ENCODE data around the gene DDA1. TPM values are rescaled to one million over a fixed set of nuclear protein-coding genes. Genes with fewer than 3 reads are reported as not detected.

The DDA1 gene
- total and polyA plus RNA-seq, 7 experiments from 2014 or later: 19.7 to 41.9 (median 37.2) TPM

DNA sequence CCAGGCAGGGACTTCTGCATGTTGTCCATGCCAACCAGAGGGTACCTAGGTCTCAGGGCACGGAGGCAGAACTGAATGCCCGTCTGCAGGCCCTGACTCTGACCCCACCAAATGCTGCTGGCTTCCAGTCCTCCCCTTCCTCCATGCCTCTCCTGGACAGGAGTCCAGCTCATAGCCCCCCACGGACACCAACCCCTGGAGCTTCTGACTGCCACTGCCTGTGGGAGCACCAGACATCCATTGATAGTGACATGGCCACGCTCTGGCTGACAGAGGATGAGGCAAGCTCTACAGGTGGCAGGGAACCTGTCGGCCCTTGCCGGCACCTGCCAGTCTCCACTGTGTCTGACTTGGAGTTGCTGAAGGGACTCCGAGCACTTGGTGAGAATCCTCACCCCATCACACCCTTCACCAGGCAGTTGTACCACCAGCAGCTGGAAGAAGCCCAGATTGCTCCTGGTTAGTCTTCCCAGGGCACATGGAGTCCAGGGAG, 25.8 kb upstream of the DDA1 start:
- POLR2A ChIA-PET: interaction anchor here (0.7 to 1.3 kb wide), 3 partner anchors 19 to 50 kb away, joined by 3 to 4 read pairs (median 3); partner anchors contain the start of gene USHBP1
- peak overlapping the region in 1 of 9 donors; percentile 56 for H3K27ac Mint-ChIP-seq
- no peaks in the 10 kb centered on the region for H3K9me3 Mint-ChIP-seq
- Histone ChIP-seq H3K4me1 (ENCODE audit: control insufficient read depth in 2 of 2, insufficient read depth in 2 of 2, low read length in 2 of 2) (peaks cover 0 to 8% of the 10 kb centered on the region in 2 donors), H3K36me3 (ENCODE audit: control insufficient read depth in 2 of 3, insufficient read depth in 3 of 3, low read length in 3 of 3) (peaks cover 0 to 13% (median 0%) of the 10 kb centered on the region in 3 experiments), H3K27me3 (ENCODE audit: control insufficient read depth in 2 of 2, insufficient read depth in 2 of 2, low read length in 2 of 2) (no peaks in the 10 kb centered on the region), H3K4me3 (ENCODE audit: low read length) (no peak overlapping the region), H3K27ac (ENCODE audit: low read depth, low read length) (no peak overlapping the region), H3K9me3 (ENCODE audit: control insufficient read depth in 2 of 3, low read length in 3 of 3) (no peaks in the 10 kb centered on the region)
- DNase-seq (no peak), ATAC-seq (no peak)
- H3K4me1 Mint-ChIP-seq: peaks cover 0 to 9% (median 3%) of the 10 kb centered on the region in 7 donors
- peaks cover 0 to 4% (median 0%) of the 10 kb centered on the region in 5 donors for H3K36me3 Mint-ChIP-seq
- intact Hi-C loops (cut with micrococcal nuclease): loop anchor here (2.0 to 5.0 kb wide), 6 partner anchors 49 to 566 kb away; partner anchors contain the start of genes HAUS8 (in 1 of the 2), MYO9B (in 1 of the 2) and NWD1 (in 1 of the 2)
- CTCF ChIA-PET: interaction anchor here (0.6 to 4.2 kb wide), 10 partner anchors 20 to 511 kb away, joined by 3 to 36 read pairs (median 3); partner anchors contain the start of genes ABHD8, ANO8, HAUS8 and MYO9B
- peak overlapping the region in 3 of 10 donors; percentile 9 to 54 (median 52) for H3K4me3 Mint-ChIP-seq
- H3K27me3 Mint-ChIP-seq: peaks cover 0 to 4% (median 0%) of the 10 kb centered on the region in 5 donors

DNA sequence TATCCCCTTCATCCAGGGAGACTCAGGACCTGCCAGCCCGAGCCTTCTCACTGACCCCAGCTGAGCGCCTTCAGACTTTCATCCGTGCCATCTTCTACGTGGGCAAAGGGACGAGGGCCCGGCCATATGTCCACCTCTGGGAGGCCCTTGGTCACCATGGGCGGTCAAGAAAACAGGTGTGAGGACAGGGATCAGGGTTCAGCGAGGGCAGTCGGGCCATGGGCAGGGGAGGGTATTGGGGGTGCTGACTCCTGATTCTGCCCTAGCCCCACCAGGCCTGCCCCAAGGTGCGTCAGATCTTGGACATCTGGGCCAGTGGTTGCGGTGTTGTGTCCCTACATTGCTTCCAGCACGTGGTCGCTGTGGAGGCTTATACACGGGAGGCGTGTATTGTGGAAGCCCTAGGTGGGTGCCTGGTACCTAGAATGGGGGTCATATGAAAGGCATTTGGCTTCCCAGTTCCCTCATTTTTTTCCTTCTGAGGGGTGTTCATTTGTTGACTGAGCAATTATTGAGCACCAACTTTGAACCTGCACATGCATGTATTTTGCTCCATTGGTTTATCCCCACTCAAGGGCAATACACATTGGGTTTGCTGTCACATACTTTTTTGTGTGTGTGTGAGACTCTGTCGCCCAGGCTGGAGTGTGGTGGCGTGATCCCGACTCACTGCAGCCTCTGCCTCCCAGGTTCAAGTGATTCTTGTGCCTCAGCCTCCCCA, 23.8 kb upstream of the DDA1 start:
- intact Hi-C loops (cut with micrococcal nuclease): no loop called here
- ATAC-seq: no peak
- Histone ChIP-seq H3K4me3 (ENCODE audit: low read length) (no peak overlapping the region), H3K4me1 (ENCODE audit: control insufficient read depth in 2 of 2, insufficient read depth in 2 of 2, low read length in 2 of 2) (peaks cover 0 to 8% of the 10 kb centered on the region in 2 donors), H3K27me3 (ENCODE audit: control insufficient read depth in 2 of 2, insufficient read depth in 2 of 2, low read length in 2 of 2) (no peaks in the 10 kb centered on the region), H3K36me3 (ENCODE audit: control insufficient read depth in 2 of 3, insufficient read depth in 3 of 3, low read length in 3 of 3) (no peaks in the 10 kb centered on the region), H3K27ac (ENCODE audit: low read depth, low read length) (no peak overlapping the region), H3K9me3 (ENCODE audit: control insufficient read depth in 2 of 3, low read length in 3 of 3) (no peaks in the 10 kb centered on the region)
- Mint-ChIP-seq H3K4me3 (no peak overlapping the region), H3K27ac (no peak overlapping the region), H3K4me1 (peaks cover 0 to 9% (median 5%) of the 10 kb centered on the region in 7 donors), H3K27me3 (peaks cover 0 to 7% (median 0%) of the 10 kb centered on the region in 5 donors), H3K36me3 (peaks cover 0 to 4% (median 0%) of the 10 kb centered on the region in 5 donors), H3K9me3 (no peaks in the 10 kb centered on the region)
- ChIA-PET POLR2A (no interaction called here), CTCF (interaction anchor here (1.0 kb wide), 1 partner anchor 106 kb away, joined by 3 read pairs; no protein-coding TSS in a partner anchor)
- no peak for DNase-seq

DNA sequence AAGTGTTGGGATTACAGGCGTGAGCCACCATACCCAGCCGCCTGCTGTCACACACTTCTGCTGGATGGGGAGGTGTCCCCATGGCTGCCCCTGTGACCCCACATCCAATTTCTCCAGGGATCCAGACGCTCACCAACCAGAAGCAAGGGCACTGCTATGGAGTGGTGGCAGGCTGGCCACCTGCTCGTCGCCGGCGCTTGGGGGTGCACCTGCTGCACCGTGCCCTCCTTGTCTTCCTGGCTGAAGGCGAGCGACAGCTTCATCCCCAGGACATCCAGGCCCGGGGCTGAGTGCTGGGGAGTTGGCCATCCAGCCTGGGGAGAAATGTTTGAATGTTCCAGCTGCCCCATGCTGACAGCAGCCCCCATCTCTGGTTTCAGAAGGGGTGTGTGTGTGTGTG, 23.1 kb upstream of the DDA1 start:
- no peak for DNase-seq
- H3K36me3 ChIP-seq (ENCODE audit: control insufficient read depth in 2 of 3, insufficient read depth in 3 of 3, low read length in 3 of 3): no peaks in the 10 kb centered on the region
- Mint-ChIP-seq H3K36me3 (peaks cover 0 to 4% (median 0%) of the 10 kb centered on the region in 5 donors), H3K4me1 (peaks cover 0 to 8% (median 5%) of the 10 kb centered on the region in 7 donors), H3K27me3 (peaks cover 0 to 7% (median 0%) of the 10 kb centered on the region in 5 donors), H3K9me3 (no peaks in the 10 kb centered on the region), H3K4me3 (no peak overlapping the region), H3K27ac (no peak overlapping the region)
- H3K4me1 ChIP-seq (ENCODE audit: control insufficient read depth in 2 of 2, insufficient read depth in 2 of 2, low read length in 2 of 2): peaks cover 0 to 8% of the 10 kb centered on the region in 2 donors
- H3K4me3 ChIP-seq (ENCODE audit: low read length): no peak overlapping the region
- no peaks in the 10 kb centered on the region for H3K27me3 ChIP-seq (ENCODE audit: control insufficient read depth in 2 of 2, insufficient read depth in 2 of 2, low read length in 2 of 2)
- CTCF ChIA-PET: interaction anchor here (1.0 kb wide), 1 partner anchor 106 kb away, joined by 3 read pairs; no protein-coding TSS in a partner anchor
- POLR2A ChIA-PET: no interaction called here
- intact Hi-C loops (cut with micrococcal nuclease): no loop called here
- no peak for ATAC-seq
- H3K9me3 ChIP-seq (ENCODE audit: control insufficient read depth in 2 of 3, low read length in 3 of 3): no peaks in the 10 kb centered on the region
- H3K27ac ChIP-seq (ENCODE audit: low read depth, low read length): no peak overlapping the region

DNA sequence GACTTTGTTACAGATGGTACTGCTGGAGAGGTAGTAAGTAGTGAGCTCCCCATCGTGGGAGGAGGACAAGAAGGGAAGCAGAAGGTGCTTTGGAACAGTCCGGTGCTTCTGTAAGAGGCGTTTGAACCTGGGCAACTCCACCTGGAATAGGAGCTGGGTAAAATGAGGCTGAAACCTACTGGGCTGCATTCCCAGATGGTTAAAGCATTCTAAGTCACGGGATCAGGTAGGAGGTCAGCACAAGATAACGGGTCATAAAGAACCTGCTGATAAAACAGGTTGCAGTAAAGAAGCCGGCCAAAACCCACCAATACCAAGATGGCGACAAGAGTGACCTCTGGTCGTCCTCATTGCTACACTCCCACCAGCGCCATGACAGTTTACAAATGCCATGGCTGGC, 22.6 kb upstream of the DDA1 start:
- ATAC-seq (no peak), DNase-seq (no peak)
- CTCF ChIA-PET: no interaction called here
- Mint-ChIP-seq H3K4me3 (no peak overlapping the region), H3K36me3 (peaks cover 0 to 4% (median 0%) of the 10 kb centered on the region in 5 donors), H3K27ac (no peak overlapping the region), H3K27me3 (peaks cover 0 to 7% (median 0%) of the 10 kb centered on the region in 5 donors), H3K9me3 (peaks cover 0 to 2% (median 0%) of the 10 kb centered on the region in 11 donors), H3K4me1 (peaks cover 0 to 5% (median 3%) of the 10 kb centered on the region in 7 donors)
- no peak overlapping the region for H3K27ac ChIP-seq (ENCODE audit: low read depth, low read length)
- intact Hi-C loops (cut with micrococcal nuclease): no loop called here
- no peak overlapping the region for H3K4me3 ChIP-seq (ENCODE audit: low read length)
- POLR2A ChIA-PET: no interaction called here
- no peaks in the 10 kb centered on the region for H3K27me3 ChIP-seq (ENCODE audit: control insufficient read depth in 2 of 2, insufficient read depth in 2 of 2, low read length in 2 of 2)
- peaks cover 0 to 8% of the 10 kb centered on the region in 2 donors for H3K4me1 ChIP-seq (ENCODE audit: control insufficient read depth in 2 of 2, insufficient read depth in 2 of 2, low read length in 2 of 2)
- H3K9me3 ChIP-seq (ENCODE audit: control insufficient read depth in 2 of 3, low read length in 3 of 3): no peaks in the 10 kb centered on the region
- H3K36me3 ChIP-seq (ENCODE audit: control insufficient read depth in 2 of 3, insufficient read depth in 3 of 3, low read length in 3 of 3): no peaks in the 10 kb centered on the region

DNA sequence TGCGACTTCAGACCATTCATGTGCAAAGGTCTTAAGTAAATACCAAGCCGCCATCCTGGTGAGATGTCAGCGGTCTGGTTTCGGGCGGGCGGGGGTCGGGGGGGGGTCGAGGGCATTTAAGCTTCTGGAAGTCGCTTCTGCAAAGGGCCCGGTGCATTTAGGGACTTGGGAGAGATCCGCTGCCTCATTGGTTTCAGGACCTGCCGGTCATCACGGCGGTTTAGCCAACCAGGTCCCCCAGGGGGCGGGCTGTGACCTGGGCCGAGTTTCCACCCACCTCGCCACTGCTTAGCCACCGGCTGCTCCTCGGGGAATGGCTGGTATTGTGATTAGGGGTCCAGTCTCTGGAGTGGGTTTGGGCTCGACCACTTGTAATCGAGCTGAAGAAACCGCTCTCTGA, 19.9 kb upstream of the DDA1 start:
- Mint-ChIP-seq H3K4me1 (peaks cover 0 to 7% (median 5%) of the 10 kb centered on the region in 7 donors), H3K27ac (no peak overlapping the region), H3K4me3 (no peak overlapping the region), H3K27me3 (peaks cover 0 to 5% (median 0%) of the 10 kb centered on the region in 5 donors), H3K9me3 (peaks cover 0 to 4% (median 0%) of the 10 kb centered on the region in 11 donors), H3K36me3 (peaks cover 0 to 4% (median 0%) of the 10 kb centered on the region in 5 donors)
- ChIA-PET POLR2A (interaction anchor here (0.7 to 1.9 kb wide), 2 partner anchors 22 to 47 kb away, joined by 4 read pairs; partner anchors contain the start of gene BABAM1), CTCF (interaction anchor here (0.7 kb wide), 1 partner anchor 69 kb away, joined by 4 read pairs; no protein-coding TSS in a partner anchor)
- Histone ChIP-seq H3K4me1 (ENCODE audit: control insufficient read depth in 2 of 2, insufficient read depth in 2 of 2, low read length in 2 of 2) (peaks cover 0 to 5% of the 10 kb centered on the region in 2 donors), H3K36me3 (ENCODE audit: control insufficient read depth in 2 of 3, insufficient read depth in 3 of 3, low read length in 3 of 3) (peaks cover 0 to 4% (median 0%) of the 10 kb centered on the region in 3 experiments), H3K27me3 (ENCODE audit: control insufficient read depth in 2 of 2, insufficient read depth in 2 of 2, low read length in 2 of 2) (no peaks in the 10 kb centered on the region), H3K9me3 (ENCODE audit: control insufficient read depth in 2 of 3, low read length in 3 of 3) (no peaks in the 10 kb centered on the region), H3K4me3 (ENCODE audit: low read length) (no peak overlapping the region), H3K27ac (ENCODE audit: low read depth, low read length) (no peak overlapping the region)
- ATAC-seq: no peak
- intact Hi-C loops (cut with micrococcal nuclease): no loop called here
- DNase-seq: peak in 1 of 9 donors; percentile 53

DNA sequence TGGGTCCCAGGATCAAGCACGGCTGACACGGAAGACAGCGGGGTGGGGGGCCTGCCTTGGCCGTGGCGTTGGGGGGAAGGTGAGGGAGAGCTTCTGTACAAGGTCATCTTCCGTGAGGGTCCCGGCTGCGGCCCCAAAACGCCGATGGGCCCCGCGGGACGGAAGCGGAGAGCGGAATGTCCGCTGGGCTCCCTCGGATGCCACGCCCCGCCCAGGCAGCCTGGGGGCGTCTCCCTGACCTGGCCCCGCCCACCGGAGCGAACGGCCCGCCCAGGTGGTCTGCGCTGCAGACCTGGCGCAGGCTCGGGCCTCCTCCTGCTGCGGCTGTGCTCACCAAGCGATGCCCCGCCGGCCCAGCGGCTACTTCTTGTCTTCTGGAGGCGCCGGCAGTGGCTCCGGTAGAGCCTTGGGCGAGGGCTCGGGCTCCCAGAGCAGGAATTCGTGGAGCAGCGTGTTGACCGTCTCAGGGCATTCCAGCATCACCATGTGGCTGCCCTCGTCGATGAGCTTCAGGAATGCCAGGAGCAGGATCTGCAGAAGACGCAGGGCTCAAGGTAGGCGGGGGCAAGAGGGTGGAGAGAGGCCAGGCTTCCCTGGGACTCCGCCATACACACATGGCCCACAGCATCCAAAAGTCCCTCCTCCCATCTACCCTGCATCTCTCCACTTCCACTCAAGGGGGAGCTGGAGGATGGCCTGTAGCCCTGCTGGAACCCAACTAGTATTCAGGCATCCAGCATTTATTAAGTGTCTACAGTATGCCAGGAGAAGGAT, 16.9 kb upstream of the DDA1 start:
- peaks cover 0 to 5% (median 0%) of the 10 kb centered on the region in 5 donors for H3K27me3 Mint-ChIP-seq
- H3K36me3 Mint-ChIP-seq: peaks cover 0 to 2% (median 0%) of the 10 kb centered on the region in 5 donors
- Histone ChIP-seq H3K36me3 (ENCODE audit: control insufficient read depth in 2 of 3, insufficient read depth in 3 of 3, low read length in 3 of 3) (peaks cover 0 to 6% (median 0%) of the 10 kb centered on the region in 3 experiments), H3K27me3 (ENCODE audit: control insufficient read depth in 2 of 2, insufficient read depth in 2 of 2, low read length in 2 of 2) (no peaks in the 10 kb centered on the region), H3K9me3 (ENCODE audit: control insufficient read depth in 2 of 3, low read length in 3 of 3) (no peaks in the 10 kb centered on the region), H3K4me1 (ENCODE audit: control insufficient read depth in 2 of 2, insufficient read depth in 2 of 2, low read length in 2 of 2) (peaks cover 0 to 5% of the 10 kb centered on the region in 2 donors), H3K27ac (ENCODE audit: low read depth, low read length) (peak overlapping the region; percentile 55), H3K4me3 (ENCODE audit: low read length) (peak overlapping the region; percentile 80)
- ChIA-PET CTCF (interaction anchor here (0.7 to 5.4 kb wide), 13 partner anchors 13 to 227 kb away, joined by 3 to 31 read pairs (median 4); partner anchors contain the start of genes BABAM1, DDA1, MRPL34 and USHBP1), POLR2A (interaction anchor here (0.6 to 2.1 kb wide), 11 partner anchors 10 to 99 kb away, joined by 3 to 18 read pairs (median 4); partner anchors contain the start of genes ABHD8, ANO8, DDA1 and MRPL34)
- peak; percentile 97 for ATAC-seq
- H3K9me3 Mint-ChIP-seq: peaks cover 0 to 4% (median 0%) of the 10 kb centered on the region in 11 donors
- peaks cover 0 to 7% (median 5%) of the 10 kb centered on the region in 7 donors for H3K4me1 Mint-ChIP-seq
- intact Hi-C loops (cut with micrococcal nuclease): loop anchor here (1.0 kb wide), 11 partner anchors 13 to 178 kb away; partner anchors contain the start of genes MRPL34 (in 2 of the 2), ANO8 (in 1 of the 2), BABAM1 (in 1 of the 2) and DDA1 (in 1 of the 2)
- peak overlapping the region; percentile 33 to 87 (median 77) for H3K27ac Mint-ChIP-seq
- peak overlapping the region; percentile 83 to 93 (median 92) for H3K4me3 Mint-ChIP-seq
- peak; percentile 71 to 88 (median 79) for DNase-seq

Measured in naive thymus-derived CD4-positive, alpha-beta T cell (primary cell).